Mucosa of stomach (tissue), 1 donor: ENCODE measurements around the gene ADGRD2.

Experiments
- H3K27me3 ChIP-seq: one replicate; pipeline ENCODE4 v1.7.0; 2013; ENCODE audit warnings: mild to moderate bottlenecking, low read length; ENCODE audit not compliant: control insufficient read depth, insufficient read depth
- H3K36me3 ChIP-seq: one replicate; pipeline ENCODE4 v1.7.0; 2013; ENCODE audit warnings: low read length; ENCODE audit not compliant: control insufficient read depth, insufficient read depth
- H3K4me1 ChIP-seq: one replicate; pipeline ENCODE4 v1.7.0; 2013; ENCODE audit warnings: mild to moderate bottlenecking, low read length; ENCODE audit not compliant: control insufficient read depth, insufficient read depth
- H3K4me3 ChIP-seq: one replicate; pipeline ENCODE4 v1.7.0; 2013; ENCODE audit warnings: low read length
- H3K9ac ChIP-seq: one replicate; pipeline ENCODE4 v1.7.0; 2013; ENCODE audit warnings: mild to moderate bottlenecking, low read length, moderate library complexity
- H3K9me3 ChIP-seq: one replicate; pipeline ENCODE4 v1.7.0; 2013; ENCODE audit warnings: mild to moderate bottlenecking, low read length, moderate library complexity; ENCODE audit not compliant: control insufficient read depth
- donor health status: Pancreatic carcinoma.

Gene ADGRD2

DNA sequence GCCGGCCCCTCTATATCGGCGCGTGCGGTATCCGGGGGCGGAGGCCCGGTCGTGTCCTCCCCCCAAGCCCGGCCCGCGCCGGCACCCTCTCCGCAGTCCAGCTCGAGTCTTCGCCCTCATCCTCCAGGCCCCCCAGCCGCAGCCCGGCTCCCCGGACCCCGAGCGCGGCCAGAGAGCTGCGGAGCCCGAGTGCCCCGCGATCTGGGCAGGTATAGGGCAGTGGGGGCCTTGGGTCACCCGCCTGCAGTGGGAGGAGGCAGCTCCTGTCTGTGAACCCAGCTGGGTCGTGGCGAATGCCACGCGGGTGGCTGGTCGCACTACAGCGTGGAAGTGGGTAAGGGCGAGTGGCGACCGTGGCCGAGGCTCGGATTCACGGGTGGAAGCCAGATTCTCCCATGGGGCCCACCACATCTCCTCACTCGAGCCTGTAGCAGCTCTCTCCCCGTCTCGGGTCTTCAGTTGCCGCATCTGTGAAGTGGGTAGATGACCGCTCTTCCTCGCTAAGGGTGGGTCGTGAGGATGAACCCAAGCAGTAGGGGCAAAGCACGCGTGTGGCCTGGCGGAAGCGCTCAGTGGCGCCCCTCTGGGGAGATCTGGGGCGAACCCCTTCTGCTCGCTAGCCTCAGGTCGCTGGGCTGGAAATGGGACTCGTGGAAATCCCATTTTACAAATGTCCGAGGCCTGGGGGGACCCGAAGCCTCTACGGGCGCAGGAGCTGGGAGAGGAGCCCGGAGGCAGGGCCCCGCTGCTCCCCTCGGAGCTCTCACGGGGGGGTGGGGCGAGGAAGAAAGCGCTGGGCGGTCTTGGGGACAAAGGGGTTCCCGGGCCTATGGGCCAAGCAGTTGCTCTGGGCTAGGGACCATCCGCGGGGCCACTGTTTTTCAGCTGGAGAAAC lies 55.0 kb downstream of the ADGRD2 start:
- Histone ChIP-seq H3K27me3 (peaks cover 52% of the 10 kb centered on the region), H3K9ac (no peak overlapping the region), H3K9me3 (no peaks in the 10 kb centered on the region), H3K36me3 (no peaks in the 10 kb centered on the region), H3K4me3 (no peak overlapping the region), H3K4me1 (peaks cover 8% of the 10 kb centered on the region)

DNA sequence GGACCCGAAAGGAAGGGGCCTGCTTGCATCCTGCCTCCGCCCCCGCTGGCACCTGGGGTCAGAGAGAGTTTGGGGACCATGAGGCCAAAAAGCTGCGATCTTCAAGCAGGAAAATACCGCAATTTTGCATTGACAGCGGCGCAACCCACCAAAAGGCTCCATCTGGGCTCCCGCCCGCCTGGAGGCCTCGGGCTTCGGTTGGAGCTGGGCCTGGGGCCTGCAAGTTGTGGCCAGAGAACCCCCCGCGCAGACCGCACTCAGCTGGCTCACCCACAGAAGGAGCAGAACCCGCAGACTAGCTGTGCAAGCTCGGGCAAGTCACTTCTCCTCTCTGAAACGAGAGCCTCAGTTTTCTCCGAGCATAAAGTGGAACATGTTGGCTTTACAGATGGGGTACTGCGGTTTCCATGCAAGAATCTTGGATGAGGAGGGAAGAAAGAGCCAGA lies 55.7 kb downstream of the ADGRD2 start:
- peaks cover 51% of the 10 kb centered on the region for H3K27me3 ChIP-seq
- H3K4me3 ChIP-seq, result no peak overlapping the region
- peaks cover 8% of the 10 kb centered on the region for H3K4me1 ChIP-seq
- no peaks in the 10 kb centered on the region for H3K9me3 ChIP-seq
- no peaks in the 10 kb centered on the region for H3K36me3 ChIP-seq
- no peak overlapping the region for H3K9ac ChIP-seq

DNA sequence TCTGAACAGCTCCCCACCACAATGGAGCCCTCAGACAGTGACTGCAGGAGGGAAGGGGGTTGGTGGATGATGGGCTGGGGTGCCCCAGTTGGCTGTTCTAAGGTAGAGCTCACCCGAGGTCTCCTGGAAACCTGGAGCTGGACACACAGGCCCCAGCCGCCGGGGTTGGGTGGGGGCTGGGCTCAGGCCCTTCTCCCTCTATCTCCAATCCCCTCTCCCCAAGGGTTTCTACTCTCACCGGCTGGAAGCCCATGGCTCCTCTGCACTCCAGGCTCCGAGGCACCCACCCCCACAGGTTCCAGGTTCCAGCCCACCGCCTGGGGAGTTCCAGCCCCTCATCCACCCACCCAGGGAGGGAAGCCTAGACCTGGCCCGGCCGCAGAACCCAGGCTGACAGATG lies 56.2 kb downstream of the ADGRD2 start:
- H3K4me3 ChIP-seq, result no peak overlapping the region
- no peak overlapping the region for H3K9ac ChIP-seq
- H3K9me3 ChIP-seq, result no peaks in the 10 kb centered on the region
- peaks cover 46% of the 10 kb centered on the region for H3K27me3 ChIP-seq
- H3K4me1 ChIP-seq, result peaks cover 8% of the 10 kb centered on the region
- H3K36me3 ChIP-seq, result no peaks in the 10 kb centered on the region

DNA sequence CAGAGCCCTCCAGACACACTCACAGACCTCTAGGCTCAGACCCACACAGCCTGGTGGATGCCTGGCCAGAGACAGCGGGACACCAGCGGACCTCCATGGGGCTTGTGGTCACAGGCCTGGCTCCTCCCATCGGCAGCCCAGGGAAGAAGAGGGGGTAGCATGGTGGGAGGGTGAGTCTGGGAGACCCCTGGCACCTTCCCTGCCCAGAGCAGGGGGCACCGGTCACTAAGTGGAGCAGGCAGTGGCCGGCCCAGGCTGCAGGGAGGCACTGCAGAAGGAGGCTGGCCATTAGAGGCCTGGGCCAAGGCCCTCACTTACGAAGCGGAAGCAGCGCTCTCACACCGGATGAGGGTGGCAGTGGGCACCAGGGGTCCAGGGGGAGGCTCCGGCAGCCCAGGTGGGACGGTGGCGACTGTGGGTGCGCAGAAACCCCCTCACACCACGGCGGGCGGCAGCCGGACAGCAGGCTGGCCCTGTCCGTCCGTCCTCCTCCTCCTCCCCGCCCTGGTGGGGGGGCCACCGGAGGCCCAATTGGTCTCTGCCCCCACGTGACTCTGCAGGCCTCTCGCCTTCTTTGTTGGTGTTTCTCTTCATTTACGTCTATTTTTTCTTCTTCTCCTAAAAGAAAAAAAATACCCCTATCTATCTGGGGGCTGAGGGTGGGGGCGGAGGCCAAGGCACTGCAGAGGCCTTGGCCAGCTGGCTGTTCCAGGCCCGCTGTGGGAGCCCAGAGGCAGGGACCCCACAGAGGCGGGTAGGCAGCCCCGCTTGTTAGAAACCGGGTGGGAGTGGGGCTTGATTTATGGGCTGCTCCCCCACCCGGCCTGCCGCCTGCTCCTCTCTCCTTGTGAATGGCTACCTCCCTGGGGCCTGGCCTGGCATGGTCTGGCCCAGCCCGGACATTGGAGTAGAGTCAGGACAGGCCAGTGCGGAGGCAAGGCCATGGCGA lies 57.0 kb downstream of the ADGRD2 start, which contains the start of gene NR5A1:
Gene NR5A1 (minus strand): TSS at position 469 of the 949 bp plus-strand sequence. CDS start 4,004 bp downstream, outside the sequence.
- peaks cover 39% of the 10 kb centered on the region for H3K27me3 ChIP-seq
- H3K4me1 ChIP-seq, result peaks cover 8% of the 10 kb centered on the region
- H3K36me3 ChIP-seq, result no peaks in the 10 kb centered on the region
- H3K9me3 ChIP-seq, result no peaks in the 10 kb centered on the region
- H3K4me3 ChIP-seq, result no peak within 1 kb of the TSS
- H3K9ac ChIP-seq, result no peak within 1 kb of the TSS

DNA sequence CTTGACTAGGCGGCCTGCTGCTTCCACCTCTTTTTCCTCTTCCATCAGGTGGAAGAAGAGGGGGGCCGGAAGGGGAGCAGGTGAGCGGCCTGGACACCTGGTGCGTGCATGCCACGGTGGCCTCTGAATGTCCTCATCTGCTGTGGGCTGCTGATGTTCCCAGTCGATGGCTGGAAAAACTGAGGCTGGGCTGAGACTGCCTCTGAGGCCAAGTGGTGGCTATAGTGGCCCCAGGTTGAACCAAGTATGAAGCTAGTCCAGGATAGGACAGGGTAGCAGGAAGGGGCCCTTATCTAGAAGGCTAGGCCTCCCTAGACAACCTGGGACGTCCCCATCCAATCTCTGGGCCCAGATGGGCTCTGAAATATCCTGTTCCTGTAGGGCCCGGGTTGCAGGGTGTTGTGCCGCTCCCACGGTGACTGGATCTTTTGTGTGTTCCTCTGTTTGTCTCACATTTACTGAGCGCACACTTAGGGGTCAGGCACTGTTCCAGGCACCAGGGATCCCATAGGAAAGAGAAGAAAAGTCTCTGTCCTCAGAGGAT lies 57.7 kb downstream of the ADGRD2 start:
- H3K36me3 ChIP-seq, result no peaks in the 10 kb centered on the region
- H3K9me3 ChIP-seq, result no peaks in the 10 kb centered on the region
- peaks cover 35% of the 10 kb centered on the region for H3K27me3 ChIP-seq
- no peak overlapping the region for H3K9ac ChIP-seq
- H3K4me1 ChIP-seq, result peaks cover 8% of the 10 kb centered on the region
- H3K4me3 ChIP-seq, result no peak overlapping the region

DNA sequence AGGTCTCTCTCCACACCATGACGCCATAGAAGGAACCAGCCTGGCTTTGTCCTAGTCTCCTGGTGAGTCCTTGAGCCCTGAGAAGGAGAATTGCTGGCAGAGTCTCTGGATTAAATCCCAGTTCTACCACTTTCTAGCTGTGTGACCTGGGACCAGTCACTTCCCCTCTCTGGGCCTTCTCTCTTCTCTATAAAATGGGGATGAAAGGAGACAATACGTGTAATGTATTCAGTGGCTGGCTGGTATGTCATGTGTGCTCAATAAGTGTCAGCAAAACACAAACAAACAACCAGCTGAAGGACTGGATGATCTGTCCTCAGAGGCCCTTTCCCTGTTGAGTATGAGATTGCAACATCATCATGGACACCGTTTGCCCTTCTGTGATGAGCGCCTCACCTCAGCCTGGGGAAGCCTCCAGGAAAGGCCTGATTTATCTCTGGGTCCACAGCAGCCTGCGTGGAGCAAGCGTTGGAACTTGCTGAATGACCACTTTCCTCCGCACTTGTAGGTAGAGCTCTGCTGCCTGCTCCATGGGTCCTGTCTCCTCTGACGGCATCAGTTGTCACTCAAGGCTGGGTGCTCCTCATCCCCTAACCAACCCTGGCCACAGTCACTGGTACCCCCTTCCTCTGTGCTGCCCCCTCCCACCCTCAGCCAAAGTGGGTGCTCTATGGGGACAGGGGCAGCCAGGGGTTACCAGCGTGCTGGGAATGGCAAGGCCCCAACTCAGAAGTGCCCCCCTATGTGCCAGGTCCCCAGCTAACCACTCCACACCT lies 60.6 kb downstream of the ADGRD2 start:
- Histone ChIP-seq H3K4me1 (no peaks in the 10 kb centered on the region), H3K9me3 (no peaks in the 10 kb centered on the region)

DNA sequence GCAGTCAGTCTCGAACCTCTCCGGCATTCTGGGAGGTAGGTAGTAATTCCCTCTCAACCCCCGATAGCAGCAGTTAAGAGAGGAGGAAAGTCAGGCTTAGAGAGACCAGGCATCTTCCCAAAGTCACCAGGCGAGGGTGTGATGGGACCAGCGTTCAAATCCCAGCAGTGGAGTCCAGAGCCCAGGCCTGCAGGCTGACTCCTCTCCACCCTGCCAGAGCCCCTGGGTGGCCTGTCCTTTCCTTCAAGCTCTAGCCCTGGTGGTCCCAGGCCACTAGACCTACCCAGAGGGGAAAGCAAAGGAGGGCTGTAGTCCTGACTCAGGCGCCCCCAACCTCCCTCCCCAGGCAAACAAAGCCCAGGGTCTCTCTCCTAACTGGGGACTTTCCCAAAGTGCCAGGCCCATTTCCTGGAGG lies 61.2 kb downstream of the ADGRD2 start:
- no peaks in the 10 kb centered on the region for H3K9me3 ChIP-seq
- no peaks in the 10 kb centered on the region for H3K4me1 ChIP-seq
- no peak overlapping the region for H3K9ac ChIP-seq
- H3K27me3 ChIP-seq, result peaks cover 11% of the 10 kb centered on the region
- no peaks in the 10 kb centered on the region for H3K36me3 ChIP-seq
- H3K4me3 ChIP-seq, result no peak overlapping the region

More for the DNA sequence above, 60.6 kb downstream of the ADGRD2 start:
- Histone ChIP-seq H3K27me3 (peaks cover 16% of the 10 kb centered on the region), H3K4me3 (no peak overlapping the region), H3K9ac (no peak overlapping the region), H3K36me3 (no peaks in the 10 kb centered on the region)

DNA sequence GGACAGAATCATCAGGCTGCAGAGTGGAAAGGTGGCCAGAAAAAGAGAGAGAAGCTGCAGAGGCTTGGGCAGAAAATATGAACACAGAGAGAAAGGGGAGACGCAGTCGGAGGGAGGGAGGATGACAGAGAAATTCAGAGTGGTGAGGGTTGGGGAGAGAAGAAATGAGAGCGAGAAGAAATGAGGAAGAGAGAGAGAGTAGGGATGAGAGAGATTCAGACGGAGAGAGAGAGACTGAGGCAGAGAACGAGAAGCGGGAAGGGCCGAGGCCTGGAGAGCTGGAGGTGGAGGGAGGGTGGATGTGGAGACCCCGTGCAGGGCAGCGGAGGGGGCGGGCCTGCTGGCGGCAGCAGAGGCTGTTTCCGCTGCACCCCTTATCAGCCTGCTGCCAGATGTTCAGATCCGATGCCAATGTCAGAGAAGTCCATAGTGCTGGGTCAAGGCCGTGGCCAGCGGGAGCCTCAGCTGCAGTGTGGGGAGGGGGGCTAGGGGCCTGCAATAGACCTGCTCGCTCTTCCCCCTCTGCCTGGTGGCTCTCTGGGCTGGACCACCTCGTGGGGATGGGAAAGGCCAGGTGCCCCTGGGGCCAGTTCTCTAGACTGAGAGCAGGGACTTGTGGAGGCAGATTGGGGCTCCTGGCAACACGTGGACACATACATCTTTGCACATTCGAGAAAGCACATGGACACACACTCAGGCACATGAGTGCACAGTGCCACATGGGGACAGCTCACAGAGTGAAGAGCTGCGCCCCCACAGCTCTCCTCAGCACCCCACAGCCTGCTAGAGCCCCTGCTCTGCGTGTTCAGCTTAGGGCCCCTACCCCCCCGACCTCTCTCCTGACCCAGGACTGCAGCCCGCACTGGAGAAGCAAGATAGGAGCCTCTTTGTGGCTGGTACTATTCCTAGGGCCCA lies 61.9 kb downstream of the ADGRD2 start:
- Histone ChIP-seq H3K9ac (no peak overlapping the region), H3K4me3 (no peak overlapping the region), H3K36me3 (no peaks in the 10 kb centered on the region), H3K9me3 (no peaks in the 10 kb centered on the region), H3K4me1 (no peaks in the 10 kb centered on the region), H3K27me3 (peaks cover 11% of the 10 kb centered on the region)

DNA sequence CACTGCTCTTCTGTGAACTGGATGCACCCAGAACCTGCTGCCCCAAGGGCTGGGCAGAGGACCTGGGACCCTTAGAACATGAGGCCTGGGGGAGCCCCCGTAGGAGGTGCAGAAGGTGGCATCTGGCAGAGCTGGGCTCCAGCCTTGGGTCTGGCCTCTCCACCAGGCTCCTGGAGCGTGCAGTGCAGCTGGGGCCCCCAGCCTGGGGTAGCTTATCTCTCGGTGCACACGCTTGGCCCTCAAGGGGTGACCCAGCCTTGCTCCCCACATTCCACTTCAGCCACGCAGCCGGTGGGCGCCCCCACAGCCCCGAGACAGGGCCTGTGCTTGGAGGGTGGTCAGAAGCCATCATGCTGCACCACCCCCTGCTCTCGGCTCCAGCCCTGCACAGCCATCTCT lies 62.6 kb downstream of the ADGRD2 start:
- H3K4me3 ChIP-seq, result no peak overlapping the region
- no peaks in the 10 kb centered on the region for H3K9me3 ChIP-seq
- H3K4me1 ChIP-seq, result no peaks in the 10 kb centered on the region
- no peak overlapping the region for H3K9ac ChIP-seq
- no peaks in the 10 kb centered on the region for H3K36me3 ChIP-seq
- peaks cover 11% of the 10 kb centered on the region for H3K27me3 ChIP-seq

DNA sequence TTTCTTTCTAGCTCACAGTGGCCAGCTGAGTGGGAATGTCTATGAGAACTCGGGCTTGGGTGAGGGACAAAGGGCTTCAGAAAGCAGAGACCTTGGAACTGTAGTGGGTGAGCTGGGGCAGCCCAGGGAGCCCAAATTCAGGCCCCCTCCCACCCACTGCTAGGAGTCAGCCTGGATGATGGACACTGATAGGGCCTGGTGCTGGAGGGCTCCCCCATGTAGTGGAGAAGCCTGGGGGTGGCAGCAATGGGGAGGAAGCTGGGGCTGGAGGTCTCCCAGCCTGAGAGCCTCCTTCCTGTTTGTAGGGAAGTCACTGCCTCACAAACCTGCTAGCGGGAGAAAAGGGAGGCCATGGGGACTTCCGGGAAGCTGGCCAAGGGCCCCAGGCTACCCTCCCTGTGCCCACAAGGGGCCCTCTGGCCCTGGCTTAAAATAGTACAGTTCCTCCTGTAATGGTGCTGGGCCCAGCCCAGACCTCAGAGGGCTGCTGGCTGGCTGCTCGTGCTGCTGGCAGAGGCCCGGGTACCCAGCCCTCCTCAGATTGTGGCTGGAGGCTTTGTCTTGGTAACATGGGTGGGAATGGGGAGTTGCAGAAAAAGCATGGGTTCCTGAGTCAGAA lies 63.2 kb downstream of the ADGRD2 start:
- Histone ChIP-seq H3K4me3 (no peak overlapping the region), H3K27me3 (peaks cover 11% of the 10 kb centered on the region), H3K9me3 (no peaks in the 10 kb centered on the region), H3K4me1 (no peaks in the 10 kb centered on the region), H3K9ac (no peak overlapping the region), H3K36me3 (no peaks in the 10 kb centered on the region)
